H9 (cell line): ENCODE data around the gene C6orf15. TPM values are rescaled to one million over a fixed set of nuclear protein-coding genes. Genes with fewer than 3 reads are reported as not detected.

Experiments used
- DNase-seq: peaks from one replicate; pipeline ENCODE4 v3.0.0-alpha.2; 2017
- H2AFZ ChIP-seq: one replicate; pipeline ENCODE4 v1.6.1; 2013; ENCODE audit warnings: mild to moderate bottlenecking, low read length, control low read depth, moderate library complexity
- H2AK5ac ChIP-seq: 2 replicates; pipeline ENCODE4 v1.6.1; 2013; ENCODE audit warnings: low read length, control low read depth, mixed read lengths; ENCODE audit not compliant: insufficient read length
- H2BK120ac ChIP-seq: one replicate; pipeline ENCODE4 v1.6.1; 2013; ENCODE audit warnings: low read depth, mild to moderate bottlenecking, low read length, control low read depth, inconsistent platforms; ENCODE audit not compliant: poor library complexity, severe bottlenecking
- H2BK12ac ChIP-seq: 2 replicates; pipeline ENCODE4 v1.6.1; 2013; ENCODE audit warnings: low read length, control low read depth, mixed read lengths, low read depth; ENCODE audit not compliant: insufficient read length
- H2BK15ac ChIP-seq: 2 replicates; pipeline ENCODE4 v1.6.1; 2013; ENCODE audit warnings: low read depth, low read length, control low read depth
- H2BK20ac ChIP-seq: one replicate; pipeline ENCODE4 v1.6.1; 2013; ENCODE audit warnings: low read depth, mild to moderate bottlenecking, low read length, control low read depth, inconsistent platforms; ENCODE audit not compliant: poor library complexity, severe bottlenecking
- H2BK5ac ChIP-seq: 2 replicates; pipeline ENCODE4 v1.6.1; 2013; ENCODE audit warnings: low read length, control low read depth, mixed read lengths; ENCODE audit not compliant: insufficient read length
- H3K14ac ChIP-seq: 2 replicates; pipeline ENCODE4 v1.6.1; 2013; ENCODE audit warnings: low read length, control low read depth; ENCODE audit not compliant: insufficient read depth
- H3K18ac ChIP-seq: 2 replicates; pipeline ENCODE4 v1.6.1; 2013; ENCODE audit warnings: low read depth, mild to moderate bottlenecking, mixed read lengths, low read length, control low read depth; ENCODE audit not compliant: insufficient read length
- H3K23ac ChIP-seq: 2 replicates; pipeline ENCODE4 v1.6.1; 2013; ENCODE audit warnings: low read length, control low read depth, mixed read lengths, low read depth; ENCODE audit not compliant: insufficient read length
- H3K23me2 ChIP-seq: 2 replicates; pipeline ENCODE4 v1.6.1; 2013; ENCODE audit warnings: low read depth, mild to moderate bottlenecking, mixed read lengths, low read length, control low read depth; ENCODE audit not compliant: insufficient read length, poor library complexity, severe bottlenecking
- H3K27ac ChIP-seq: 2 replicates; pipeline ENCODE4 v1.5.1; 2013; ENCODE audit warnings: low read length, control low read depth, mixed read lengths, low read depth; ENCODE audit not compliant: insufficient read length
- H3K27me3 ChIP-seq: 2 replicates; pipeline ENCODE4 v1.6.1; 2013; ENCODE audit warnings: low read length, control low read depth, inconsistent platforms; ENCODE audit not compliant: insufficient read depth
- H3K4ac ChIP-seq: 2 replicates; pipeline ENCODE4 v1.6.1; 2013; ENCODE audit warnings: low read depth, mild to moderate bottlenecking, control low read depth, inconsistent platforms, low read length, moderate library complexity
- H3K4me1 ChIP-seq: 2 replicates; pipeline ENCODE4 v1.6.1; 2013; ENCODE audit warnings: low read length, control low read depth, inconsistent platforms; ENCODE audit not compliant: insufficient read depth
- H3K4me2 ChIP-seq: 2 replicates; pipeline ENCODE4 v1.6.1; 2013; ENCODE audit warnings: low read length, control low read depth, mixed read lengths; ENCODE audit not compliant: insufficient read length, insufficient read depth
- H3K56ac ChIP-seq: 2 replicates; pipeline ENCODE4 v1.6.1; 2013; ENCODE audit warnings: low read depth, mild to moderate bottlenecking, mixed read lengths, low read length, control low read depth; ENCODE audit not compliant: insufficient read length
- H3K79me1 ChIP-seq: 2 replicates; pipeline ENCODE4 v1.6.1; 2013; ENCODE audit warnings: low read depth, mild to moderate bottlenecking, moderate library complexity, low read length, control low read depth, inconsistent platforms; ENCODE audit not compliant: insufficient read depth, poor library complexity, severe bottlenecking
- H3K79me2 ChIP-seq: 2 replicates; pipeline ENCODE4 v1.6.1; 2013; ENCODE audit warnings: low read length, control low read depth, inconsistent platforms; ENCODE audit not compliant: insufficient read depth
- H3K9ac ChIP-seq: 2 replicates; pipeline ENCODE4 v1.6.1; 2013; ENCODE audit warnings: low read length, control low read depth, mixed read lengths; ENCODE audit not compliant: insufficient read length; ENCODE audit errors: extremely low read depth
- H3K9me3 ChIP-seq: one replicate; pipeline ENCODE4 v1.6.1; 2013; ENCODE audit warnings: low read depth, low read length, inconsistent platforms; ENCODE audit not compliant: control insufficient read depth
- H3T11ph ChIP-seq: one replicate; pipeline ENCODE4 v1.6.1; 2013; ENCODE audit warnings: mild to moderate bottlenecking, low read length, control low read depth, inconsistent platforms
- H4K20me1 ChIP-seq: one replicate; pipeline ENCODE4 v1.6.1; 2013; ENCODE audit not compliant: control insufficient read depth, insufficient read length, insufficient read depth
- H4K5ac ChIP-seq: 2 replicates; pipeline ENCODE4 v1.6.1; 2013; ENCODE audit warnings: low read depth, mild to moderate bottlenecking, mixed read lengths, low read length, control low read depth; ENCODE audit not compliant: insufficient read length
- H4K8ac ChIP-seq: replicated peaks from 2 replicates; pipeline ENCODE4 v1.6.1; 2013; ENCODE audit warnings: low read length, control low read depth, mixed read lengths, low read depth; ENCODE audit not compliant: insufficient read length
- H4K91ac ChIP-seq: 2 replicates; pipeline ENCODE4 v1.6.1; 2013; ENCODE audit warnings: low read depth, mild to moderate bottlenecking, moderate library complexity, mixed read lengths, low read length, control low read depth; ENCODE audit not compliant: insufficient read length
- H3K27ac Mint-ChIP-seq, 3 experiments: 2 replicates in 2 of 3; 3 replicates in 1 of 3; pipeline ENCODE4 v1.8.0; 2020 to 2021; ENCODE audit warnings: mixed read lengths in 3 of 3, mild to moderate bottlenecking in 1 of 3, moderate library complexity in 1 of 3
- H3K27me3 Mint-ChIP-seq: 2 replicates; pipeline ENCODE4 v1.8.0; 2021; ENCODE audit warnings: low read depth, mild to moderate bottlenecking, moderate library complexity, mixed read lengths
- H3K36me3 Mint-ChIP-seq, 3 experiments: 2 replicates in 2 of 3; 3 replicates in 1 of 3; pipeline ENCODE4 v1.8.0; 2020 to 2021; ENCODE audit warnings: low read depth in 3 of 3, mixed read lengths in 3 of 3; ENCODE audit not compliant: insufficient read depth in 1 of 3
- H3K4me1 Mint-ChIP-seq, 2 experiments: 2 replicates each; pipeline ENCODE4 v1.8.0; 2020; ENCODE audit warnings: mixed read lengths in 2 of 2
- H3K4me3 Mint-ChIP-seq, 2 experiments: 2 replicates in 1 of 2; 3 replicates in 1 of 2; pipeline ENCODE4 v1.8.0; 2020 to 2021; ENCODE audit warnings: mild to moderate bottlenecking in 2 of 2, mixed read lengths in 2 of 2, moderate library complexity in 1 of 2
- H3K9me3 Mint-ChIP-seq, 2 experiments: 2 replicates in 1 of 2; 3 replicates in 1 of 2; pipeline ENCODE4 v1.8.0; 2020; ENCODE audit warnings: mild to moderate bottlenecking in 2 of 2, mixed read lengths in 2 of 2, moderate library complexity in 1 of 2
- CTCF ChIP-seq: fragments of 200-600 bp; sonication (generic); conservative IDR thresholded peaks from 3 replicates; pipeline ENCODE4 v1.8.0; 2021; ENCODE audit warnings: antibody characterized with exemption, mild to moderate bottlenecking
- WGBS: extraction: QIAGEN DNeasy Blood & Tissue Kit; methylation state at CpG from one replicate; pipeline ENCODE4 v1.1.7; 2013; ENCODE audit warnings: missing lambda C conversion rate, low lambda C conversion rate, mixed read lengths; ENCODE audit not compliant: insufficient read length; ENCODE audit errors: extremely low coverage; 5-methylcytosine and 5-hydroxymethylcytosine counted together
- total RNA-seq: library from RNA; stranded (reverse); gene quantifications from 2 replicates; pipeline ENCODE4 v1.2.1, GENCODE V29; 2021

Gene C6orf15
- total RNA-seq, 1 experiment from 2014 or later: not detected

GRCh38 chr6:31156641-31157040, 44.3 kb upstream of the C6orf15 start:
- Histone ChIP-seq H2BK120ac (no peak overlapping the region), H3K4me1 (peaks cover 11% of the 10 kb centered on the region; the same call in 1 of the 2 replicates), H3K18ac (no peak overlapping the region), H2BK12ac (no peak overlapping the region), H3K27ac (no peak overlapping the region), H2AFZ (no peak overlapping the region), H4K5ac (no peak overlapping the region), H3K4me2 (no peak overlapping the region), H3K27me3 (no peaks in the 10 kb centered on the region), H2BK15ac (no peak overlapping the region), H3K14ac (no peak overlapping the region), H3K56ac (no peak overlapping the region), H3K4ac (no peak overlapping the region), H4K91ac (no peak overlapping the region), H3K23me2 (peaks cover 14% of the 10 kb centered on the region), H2AK5ac (no peak overlapping the region), H4K20me1 (no peaks in the 10 kb centered on the region), H4K8ac (no peak overlapping the region), H3K23ac (no peak overlapping the region), H2BK20ac (no peak overlapping the region), H2BK5ac (no peak overlapping the region), H3K79me2 (no peaks in the 10 kb centered on the region), H3K79me1 (no peaks in the 10 kb centered on the region), H3K9me3 (no peaks in the 10 kb centered on the region), H3T11ph (no peak overlapping the region), H3K9ac (no peak overlapping the region)
- peaks cover 30 to 31% of the 10 kb centered on the region in 2 experiments for H3K4me1 Mint-ChIP-seq
- peaks cover 19 to 53% (median 42%) of the 10 kb centered on the region in 3 experiments for H3K36me3 Mint-ChIP-seq
- no CpG with 5 or more reads among the region's 7 CpGs for WGBS
- H3K27ac Mint-ChIP-seq: no peak overlapping the region
- no peak for DNase-seq
- no peaks in the 10 kb centered on the region for H3K9me3 Mint-ChIP-seq
- peaks cover 2% of the 10 kb centered on the region; the same call in 1 of the 2 replicates for H3K27me3 Mint-ChIP-seq
- TF ChIP-seq CTCF: no peak
- H3K4me3 Mint-ChIP-seq: peak overlapping the region; percentile 92; a peak in 3 of 5 replicates
